HEK293 (cell line): ENCODE measurements around the gene CACNA1G.

Experiments used
- CTCF ChIA-PET: fragments of 350-600 bp; formaldehyde crosslinking; extraction: SDS; loops from one replicate; lab custom pipeline; 2021; ENCODE audit warnings: antibody characterized with exemption; lab: Yijun Ruan, JAX
- POLR2A ChIA-PET: fragments of 300-600 bp; formaldehyde crosslinking; extraction: SDS; loops from one replicate; lab custom pipeline; 2020; ENCODE audit warnings: antibody characterized with exemption, inconsistent platforms; lab: Yijun Ruan, JAX
- H3K27ac ChIP-seq: fragments of 200-500 bp; sonication (Bioruptor generic); 2 replicates; pipeline ENCODE4 v1.5.1; 2014; ENCODE audit warnings: low read depth, low read length, control low read depth, inconsistent platforms; ENCODE audit errors: extremely low read depth
- H3K36me3 ChIP-seq, 2 experiments: fragments of 200-500 bp in 1 of 2; sonication (Bioruptor generic) in 1 of 2; 1 replicate in 1 of 2; 2 replicates in 1 of 2; pipeline ENCODE4 v1.5.1; 2014 to 2017; ENCODE audit warnings: inconsistent platforms in 2 of 2, low read length in 2 of 2; ENCODE audit not compliant: control insufficient read depth in 2 of 2, insufficient read depth in 1 of 2
- H3K4me1 ChIP-seq: fragments of 200-500 bp; sonication (Bioruptor generic); 2 replicates; pipeline ENCODE4 v1.5.1; 2014; ENCODE audit warnings: mild to moderate bottlenecking, low read length, inconsistent platforms; ENCODE audit not compliant: control insufficient read depth, insufficient read depth
- H3K4me3 ChIP-seq: 2 replicates; pipeline ENCODE4 v1.5.1; 2011; ENCODE audit warnings: low read depth, mild to moderate bottlenecking, control low read depth, low read length, moderate library complexity
- H3K9me3 ChIP-seq: fragments of 200-500 bp; sonication (Bioruptor generic); 2 replicates; pipeline ENCODE4 v1.5.1; 2014; ENCODE audit warnings: low read depth, low read length, inconsistent platforms; ENCODE audit not compliant: control insufficient read depth, insufficient read depth
- FEZF1 ChIP-seq: fragments of 450-650 bp; formaldehyde crosslinking; IDR thresholded peaks from 2 replicates; pipeline ENCODE4 v1.5.1; 2016; ENCODE audit warnings: missing biosample characterization, missing genetic modification characterization
- INSM2 ChIP-seq: fragments of 450-650 bp; formaldehyde crosslinking; IDR thresholded peaks from 2 replicates; pipeline ENCODE4 v1.5.1; 2016; ENCODE audit warnings: missing biosample characterization, missing genetic modification characterization
- KLF16 ChIP-seq: fragments of 450-650 bp; formaldehyde crosslinking; IDR thresholded peaks from 2 replicates; pipeline ENCODE4 v1.5.1; 2017; ENCODE audit warnings: missing biosample characterization, missing genetic modification characterization
- SALL2 ChIP-seq: fragments of 450-650 bp; formaldehyde crosslinking; IDR thresholded peaks from 2 replicates; pipeline ENCODE4 v1.5.0; 2017; ENCODE audit warnings: missing biosample characterization, mild to moderate bottlenecking, missing genetic modification characterization, borderline replicate concordance
- TCF7L2 ChIP-seq: IDR thresholded peaks from 2 replicates; pipeline ENCODE4 v1.6.1; 2011; ENCODE audit warnings: low read depth, mild to moderate bottlenecking, inconsistent platforms, low read length, moderate library complexity, borderline replicate concordance
- TSHZ1 ChIP-seq: fragments of 450-650 bp; formaldehyde crosslinking; IDR thresholded peaks from 2 replicates; pipeline ENCODE4 v1.5.1; 2016; ENCODE audit warnings: missing biosample characterization, missing genetic modification characterization, borderline replicate concordance
- ZEB2 ChIP-seq: fragments of 450-650 bp; formaldehyde crosslinking; IDR thresholded peaks from 2 replicates; pipeline ENCODE4 v1.5.1; 2016; ENCODE audit warnings: missing biosample characterization, missing genetic modification characterization
- ZNF16 ChIP-seq: fragments of 450-650 bp; formaldehyde crosslinking; IDR thresholded peaks from 2 replicates; pipeline ENCODE4 v1.5.1; 2016; ENCODE audit warnings: low read depth, missing biosample characterization, missing genetic modification characterization
- ZNF169 ChIP-seq: fragments of 450-650 bp; formaldehyde crosslinking; IDR thresholded peaks from 2 replicates; pipeline ENCODE4 v1.5.1; 2016; ENCODE audit warnings: missing biosample characterization, missing genetic modification characterization
- ZNF311 ChIP-seq: fragments of 450-650 bp; formaldehyde crosslinking; IDR thresholded peaks from 2 replicates; pipeline ENCODE4 v1.5.1; 2017; ENCODE audit warnings: missing biosample characterization, missing genetic modification characterization, borderline replicate concordance
- ZNF354C ChIP-seq: fragments of 450-650 bp; formaldehyde crosslinking; IDR thresholded peaks from 2 replicates; pipeline ENCODE4 v1.5.1; 2016; ENCODE audit warnings: missing biosample characterization, missing genetic modification characterization, low read depth, borderline replicate concordance
- ZNF521 ChIP-seq: fragments of 450-650 bp; formaldehyde crosslinking; IDR thresholded peaks from 2 replicates; pipeline ENCODE4 v1.5.1; 2017; ENCODE audit warnings: missing biosample characterization, mild to moderate bottlenecking, missing genetic modification characterization
- ZNF544 ChIP-seq: fragments of 450-650 bp; formaldehyde crosslinking; IDR thresholded peaks from 2 replicates; pipeline ENCODE4 v1.5.0; 2017; ENCODE audit warnings: missing biosample characterization, missing genetic modification characterization
- ZNF610 ChIP-seq: fragments of 450-650 bp; formaldehyde crosslinking; IDR thresholded peaks from 2 replicates; pipeline ENCODE4 v1.5.1; 2016; ENCODE audit warnings: missing biosample characterization, missing genetic modification characterization, borderline replicate concordance
- ZNF621 ChIP-seq: fragments of 450-650 bp; formaldehyde crosslinking; IDR thresholded peaks from 2 replicates; pipeline ENCODE4 v1.5.1; 2017; ENCODE audit warnings: missing biosample characterization, missing genetic modification characterization
- ZNF654 ChIP-seq: fragments of 450-650 bp; formaldehyde crosslinking; IDR thresholded peaks from 2 replicates; pipeline ENCODE4 v1.5.1; 2016; ENCODE audit warnings: low read depth, missing biosample characterization, missing genetic modification characterization
- ZNF660 ChIP-seq: fragments of 450-650 bp; IDR thresholded peaks from 2 replicates; pipeline ENCODE4 v1.5.1; 2018; ENCODE audit warnings: missing biosample characterization, mild to moderate bottlenecking, missing genetic modification characterization
- ZNF768 ChIP-seq: fragments of 450-650 bp; formaldehyde crosslinking; IDR thresholded peaks from 2 replicates; pipeline ENCODE4 v1.5.1; 2018; ENCODE audit warnings: missing biosample characterization, mild to moderate bottlenecking, missing genetic modification characterization
- ZNF776 ChIP-seq: fragments of 450-650 bp; formaldehyde crosslinking; IDR thresholded peaks from 2 replicates; pipeline ENCODE4 v1.5.0; 2017; ENCODE audit warnings: missing biosample characterization, missing genetic modification characterization, borderline replicate concordance
- ZSCAN16 ChIP-seq: fragments of 450-650 bp; formaldehyde crosslinking; IDR thresholded peaks from 2 replicates; pipeline ENCODE4 v1.5.1; 2016; ENCODE audit warnings: missing biosample characterization, missing genetic modification characterization
- ZSCAN23 ChIP-seq: fragments of 450-650 bp; formaldehyde crosslinking; IDR thresholded peaks from 2 replicates; pipeline ENCODE4 v1.5.1; 2016; ENCODE audit warnings: missing biosample characterization, missing genetic modification characterization
- TF ChIP-seq, protein P1 (sequence below): fragments of 450-650 bp; formaldehyde crosslinking; IDR thresholded peaks from 2 replicates; pipeline ENCODE4 v1.5.1; 2017; ENCODE audit warnings: missing biosample characterization, missing genetic modification characterization
- TF ChIP-seq, protein P2 (sequence below): fragments of 450-650 bp; formaldehyde crosslinking; IDR thresholded peaks from 2 replicates; pipeline ENCODE4 v1.5.1; 2016; ENCODE audit warnings: missing biosample characterization, missing genetic modification characterization
- TF ChIP-seq, protein P3 (sequence below): fragments of 450-650 bp; formaldehyde crosslinking; IDR thresholded peaks from 2 replicates; pipeline ENCODE4 v1.5.1; 2017; ENCODE audit warnings: missing biosample characterization, missing genetic modification characterization

The CACNA1G gene

GRCh38 chr17:50550661-50551432 is 9.7 kb upstream of the CACNA1G start:
- no peaks in the 10 kb centered on the region for H3K9me3 ChIP-seq
- no peak overlapping the region for H3K27ac ChIP-seq
- no peak for TF ChIP-seq ZNF768 (tag by site-specific recombination)
- 0 out of 2 replicates have a peak, but pooled peaks have one; percentile 26 for TF ChIP-seq ZNF660 (tag by site-specific recombination)
- TF ChIP-seq ZNF169 (tag by site-specific recombination), result no peak
- peak; percentile 42 for TF ChIP-seq ZNF654 (tag by site-specific recombination)
- TF ChIP-seq ZNF544 (tag by site-specific recombination), result no peak
- TF ChIP-seq TSHZ1, result no peak
- TF ChIP-seq ZEB2 (tag by site-specific recombination), result 0 out of 2 replicates have a peak, but pooled peaks have one; percentile 16
- no peak for TF ChIP-seq ZSCAN16 (tag by site-specific recombination)
- TF ChIP-seq ZNF311 (tag by site-specific recombination), result no peak
- TF ChIP-seq, protein P1, sequence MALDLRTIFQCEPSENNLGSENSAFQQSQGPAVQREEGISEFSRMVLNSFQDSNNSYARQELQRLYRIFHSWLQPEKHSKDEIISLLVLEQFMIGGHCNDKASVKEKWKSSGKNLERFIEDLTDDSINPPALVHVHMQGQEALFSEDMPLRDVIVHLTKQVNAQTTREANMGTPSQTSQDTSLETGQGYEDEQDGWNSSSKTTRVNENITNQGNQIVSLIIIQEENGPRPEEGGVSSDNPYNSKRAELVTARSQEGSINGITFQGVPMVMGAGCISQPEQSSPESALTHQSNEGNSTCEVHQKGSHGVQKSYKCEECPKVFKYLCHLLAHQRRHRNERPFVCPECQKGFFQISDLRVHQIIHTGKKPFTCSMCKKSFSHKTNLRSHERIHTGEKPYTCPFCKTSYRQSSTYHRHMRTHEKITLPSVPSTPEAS (tag by site-specific recombination), result no peak
- TF ChIP-seq, protein P2, sequence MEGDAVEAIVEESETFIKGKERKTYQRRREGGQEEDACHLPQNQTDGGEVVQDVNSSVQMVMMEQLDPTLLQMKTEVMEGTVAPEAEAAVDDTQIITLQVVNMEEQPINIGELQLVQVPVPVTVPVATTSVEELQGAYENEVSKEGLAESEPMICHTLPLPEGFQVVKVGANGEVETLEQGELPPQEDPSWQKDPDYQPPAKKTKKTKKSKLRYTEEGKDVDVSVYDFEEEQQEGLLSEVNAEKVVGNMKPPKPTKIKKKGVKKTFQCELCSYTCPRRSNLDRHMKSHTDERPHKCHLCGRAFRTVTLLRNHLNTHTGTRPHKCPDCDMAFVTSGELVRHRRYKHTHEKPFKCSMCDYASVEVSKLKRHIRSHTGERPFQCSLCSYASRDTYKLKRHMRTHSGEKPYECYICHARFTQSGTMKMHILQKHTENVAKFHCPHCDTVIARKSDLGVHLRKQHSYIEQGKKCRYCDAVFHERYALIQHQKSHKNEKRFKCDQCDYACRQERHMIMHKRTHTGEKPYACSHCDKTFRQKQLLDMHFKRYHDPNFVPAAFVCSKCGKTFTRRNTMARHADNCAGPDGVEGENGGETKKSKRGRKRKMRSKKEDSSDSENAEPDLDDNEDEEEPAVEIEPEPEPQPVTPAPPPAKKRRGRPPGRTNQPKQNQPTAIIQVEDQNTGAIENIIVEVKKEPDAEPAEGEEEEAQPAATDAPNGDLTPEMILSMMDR (tag by site-specific recombination), result peak; percentile 51; the same call in 1 of the 2 replicates
- TF ChIP-seq ZNF610 (tag by site-specific recombination), result no peak
- TF ChIP-seq ZNF776, result no peak
- no peak for TF ChIP-seq FEZF1 (tag by site-specific recombination)
- peaks cover 8% of the 10 kb centered on the region for H3K4me1 ChIP-seq
- ChIA-PET POLR2A (interaction anchor here (0.8 to 2.5 kb wide), 6 partner anchors 9 to 131 kb away, joined by 3 to 13 read pairs (median 5); partner anchors contain the start of gene CACNA1G), CTCF (interaction anchor here (0.6 to 7.4 kb wide), 46 partner anchors 9 to 330 kb away, joined by 3 to 231 read pairs (median 4); partner anchors contain the start of gene CACNA1G)
- H3K36me3 ChIP-seq, result peaks cover 0 to 33% of the 10 kb centered on the region in 2 experiments; a peak in 2 of 3 replicates
- H3K4me3 ChIP-seq, result no peak overlapping the region

DNA sequence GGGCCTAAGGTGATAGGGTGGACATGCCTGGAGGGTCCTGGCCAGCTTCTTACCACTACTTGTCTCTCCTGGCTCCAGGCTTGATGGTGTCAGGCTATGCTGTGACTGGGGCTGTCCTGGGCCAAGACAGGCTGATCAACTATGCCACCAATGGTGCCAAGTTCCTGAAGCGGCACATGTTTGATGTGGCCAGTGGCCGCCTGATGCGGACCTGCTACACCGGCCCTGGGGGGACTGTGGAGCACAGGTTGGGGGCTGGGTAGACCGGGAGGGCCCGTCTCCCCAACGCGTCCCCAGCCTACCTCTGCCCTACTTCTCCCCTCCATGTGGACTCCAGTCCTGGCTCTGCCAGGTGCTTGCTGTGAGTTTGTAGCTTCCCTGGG is 9.1 kb upstream of the CACNA1G start:
- no peak overlapping the region for H3K4me3 ChIP-seq
- no peak for TF ChIP-seq ZNF521 (tag by site-specific recombination)
- TF ChIP-seq INSM2 (tag by site-specific recombination), result no peak
- TF ChIP-seq, protein P3, sequence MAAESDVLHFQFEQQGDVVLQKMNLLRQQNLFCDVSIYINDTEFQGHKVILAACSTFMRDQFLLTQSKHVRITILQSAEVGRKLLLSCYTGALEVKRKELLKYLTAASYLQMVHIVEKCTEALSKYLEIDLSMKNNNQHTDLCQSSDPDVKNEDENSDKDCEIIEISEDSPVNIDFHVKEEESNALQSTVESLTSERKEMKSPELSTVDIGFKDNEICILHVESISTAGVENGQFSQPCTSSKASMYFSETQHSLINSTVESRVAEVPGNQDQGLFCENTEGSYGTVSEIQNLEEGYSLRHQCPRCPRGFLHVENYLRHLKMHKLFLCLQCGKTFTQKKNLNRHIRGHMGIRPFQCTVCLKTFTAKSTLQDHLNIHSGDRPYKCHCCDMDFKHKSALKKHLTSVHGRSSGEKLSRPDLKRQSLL, result no peak
- TF ChIP-seq ZNF16 (tag by site-specific recombination), result no peak
- TF ChIP-seq TCF7L2, result no peak
- TF ChIP-seq ZNF621 (tag by site-specific recombination), result no peak
- TF ChIP-seq ZNF354C (tag by site-specific recombination), result no peak
- no peak for TF ChIP-seq ZSCAN23 (tag by site-specific recombination)
- no peak for TF ChIP-seq KLF16 (tag by site-specific recombination)
- TF ChIP-seq SALL2 (tag by site-specific recombination), result no peak
- H3K27ac ChIP-seq, result no peak overlapping the region
- peaks cover 8% of the 10 kb centered on the region for H3K4me1 ChIP-seq
- no peaks in the 10 kb centered on the region for H3K9me3 ChIP-seq
- ChIA-PET CTCF (interaction anchor here (0.8 to 7.4 kb wide), 39 partner anchors 9 to 291 kb away, joined by 3 to 231 read pairs (median 6); partner anchors contain the start of gene CACNA1G), POLR2A (interaction anchor here (0.8 to 2.5 kb wide), 6 partner anchors 9 to 130 kb away, joined by 3 to 13 read pairs (median 5); partner anchors contain the start of gene CACNA1G)
- peaks cover 0 to 34% of the 10 kb centered on the region in 2 experiments; a peak in 2 of 3 replicates for H3K36me3 ChIP-seq
